ENCODE data around the gene PTPN21. TPM values are rescaled to one million over a fixed set of nuclear protein-coding genes. Genes with fewer than 3 reads are reported as not detected.

Gene PTPN21
- total and polyA plus RNA-seq, 2 of the 13 experiments (the other 11 are each of a cell fraction or from before 2014, with no cell fraction given): 2.0 to 3.7 TPM

DNA sequence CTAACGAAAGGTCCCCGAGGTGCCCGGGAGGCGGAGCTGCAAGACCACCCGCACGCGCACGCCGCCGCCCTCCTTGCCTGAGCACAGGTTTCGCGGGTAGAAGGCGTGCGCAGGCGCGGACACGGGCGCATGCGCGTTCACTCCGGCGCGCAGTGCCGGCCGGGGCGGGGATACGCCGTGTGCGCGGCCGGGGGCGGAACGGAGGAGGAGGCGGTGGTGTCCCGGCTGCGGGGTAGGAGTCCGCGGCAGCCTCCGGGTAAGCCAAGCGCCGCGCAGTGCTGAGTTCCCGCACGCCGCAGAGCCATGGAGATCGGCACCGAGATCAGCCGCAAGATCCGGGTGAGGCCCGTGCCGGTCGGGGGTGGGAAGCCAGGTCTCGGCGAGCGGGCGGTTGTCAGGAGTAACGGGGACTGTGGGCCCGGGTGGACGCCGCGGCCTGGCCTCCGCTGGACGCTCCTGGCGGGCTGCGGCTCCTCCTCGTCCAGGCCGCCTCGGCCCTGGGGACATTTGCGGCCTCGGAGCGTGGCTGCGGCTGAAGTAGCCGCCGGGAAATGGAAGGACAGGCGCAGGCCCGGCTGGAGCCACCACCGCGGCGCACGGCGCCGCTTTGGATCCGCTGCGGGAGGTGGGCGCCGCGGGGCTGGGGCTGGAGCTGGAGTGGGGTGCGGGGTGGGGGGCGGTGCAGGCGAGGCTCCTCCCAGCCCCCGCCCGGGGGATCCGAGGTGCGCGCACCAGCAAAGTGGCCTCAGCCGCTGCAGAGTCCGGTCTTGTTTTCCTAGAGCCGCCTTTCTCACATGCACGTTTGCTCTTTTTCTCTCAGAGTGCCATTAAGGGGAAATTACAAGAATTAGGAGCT lies 8.3 kb upstream of the PTPN21 start, which contains the start of gene ZC3H14 (continued):
- TF ChIP-seq ZUFSP (CRISPR knock-in tag; IDR thresholded peaks at IDR 0.05; ENCODE audit: borderline replicate concordance) (no peak), BCL6 (CRISPR knock-in tag; IDR thresholded peaks at IDR 0.05) (no peak), TCF7L2 (IDR thresholded peaks at IDR 0.05; ENCODE audit: low read depth, low read length) (no peak), ZNF292 (CRISPR knock-in tag; IDR thresholded peaks at IDR 0.05; ENCODE audit: borderline replicate concordance, low read depth) (no peak), ZNF7 (CRISPR knock-in tag; IDR thresholded peaks at IDR 0.05) (no peak), ZIK1 (CRISPR knock-in tag; IDR thresholded peaks at IDR 0.05; ENCODE audit: borderline replicate concordance, low read depth) (0 out of 2 replicates have a peak, but pooled peaks have one; percentile 57), ZNF234 (CRISPR knock-in tag; conservative IDR thresholded peaks at IDR 0.05) (peak; percentile 85; the same call in 1 of the 2 replicates), ESRRA (CRISPR knock-in tag; IDR thresholded peaks at IDR 0.05; ENCODE audit: low read depth) (peak; percentile 68), ZFP1 (CRISPR knock-in tag; IDR thresholded peaks at IDR 0.05) (no peak), ZFP36L2 (CRISPR knock-in tag; IDR thresholded peaks at IDR 0.05) (no peak), TRIM22 (IDR thresholded peaks at IDR 0.05) (no peak), ZFP41 (CRISPR knock-in tag; IDR thresholded peaks at IDR 0.05; ENCODE audit: borderline replicate concordance) (peak; percentile 53; the same call in 1 of the 2 replicates), ZNF431 (CRISPR knock-in tag; IDR thresholded peaks at IDR 0.05; ENCODE audit: borderline replicate concordance, low read depth) (0 out of 2 replicates have a peak, but pooled peaks have one; percentile 45), SP4 (CRISPR knock-in tag; IDR thresholded peaks at IDR 0.05) (peak; percentile 73), ZNF598 (CRISPR knock-in tag; IDR thresholded peaks at IDR 0.05; ENCODE audit: borderline replicate concordance) (peak; percentile 86; the same call in 1 of the 2 replicates), ZNF235 (CRISPR knock-in tag; IDR thresholded peaks at IDR 0.05; ENCODE audit: borderline replicate concordance) (peak; percentile 97; the same call in 1 of the 2 replicates), TCF7 (IDR thresholded peaks at IDR 0.05; ENCODE audit: low read depth) (no peak), MLX (CRISPR knock-in tag; IDR thresholded peaks at IDR 0.05) (no peak), MED8 (CRISPR knock-in tag; IDR thresholded peaks at IDR 0.05; ENCODE audit: insufficient replicate concordance) (peak; percentile 86), RCOR2 (CRISPR knock-in tag; IDR thresholded peaks at IDR 0.05) (no peak), TBX3 (IDR thresholded peaks at IDR 0.05; ENCODE audit: borderline replicate concordance) (no peak), SP5 (CRISPR knock-in tag; IDR thresholded peaks at IDR 0.05; ENCODE audit: borderline replicate concordance, low read depth) (peak; percentile 25; the same call in 1 of the 2 replicates), ZNF350 (CRISPR knock-in tag; IDR thresholded peaks at IDR 0.05; ENCODE audit: borderline replicate concordance, low read depth) (peak; percentile 68; the same call in 1 of the 2 replicates)
- TF ChIP-seq, protein P1, sequence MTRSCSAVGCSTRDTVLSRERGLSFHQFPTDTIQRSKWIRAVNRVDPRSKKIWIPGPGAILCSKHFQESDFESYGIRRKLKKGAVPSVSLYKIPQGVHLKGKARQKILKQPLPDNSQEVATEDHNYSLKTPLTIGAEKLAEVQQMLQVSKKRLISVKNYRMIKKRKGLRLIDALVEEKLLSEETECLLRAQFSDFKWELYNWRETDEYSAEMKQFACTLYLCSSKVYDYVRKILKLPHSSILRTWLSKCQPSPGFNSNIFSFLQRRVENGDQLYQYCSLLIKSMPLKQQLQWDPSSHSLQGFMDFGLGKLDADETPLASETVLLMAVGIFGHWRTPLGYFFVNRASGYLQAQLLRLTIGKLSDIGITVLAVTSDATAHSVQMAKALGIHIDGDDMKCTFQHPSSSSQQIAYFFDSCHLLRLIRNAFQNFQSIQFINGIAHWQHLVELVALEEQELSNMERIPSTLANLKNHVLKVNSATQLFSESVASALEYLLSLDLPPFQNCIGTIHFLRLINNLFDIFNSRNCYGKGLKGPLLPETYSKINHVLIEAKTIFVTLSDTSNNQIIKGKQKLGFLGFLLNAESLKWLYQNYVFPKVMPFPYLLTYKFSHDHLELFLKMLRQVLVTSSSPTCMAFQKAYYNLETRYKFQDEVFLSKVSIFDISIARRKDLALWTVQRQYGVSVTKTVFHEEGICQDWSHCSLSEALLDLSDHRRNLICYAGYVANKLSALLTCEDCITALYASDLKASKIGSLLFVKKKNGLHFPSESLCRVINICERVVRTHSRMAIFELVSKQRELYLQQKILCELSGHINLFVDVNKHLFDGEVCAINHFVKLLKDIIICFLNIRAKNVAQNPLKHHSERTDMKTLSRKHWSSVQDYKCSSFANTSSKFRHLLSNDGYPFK (CRISPR knock-in tag; IDR thresholded peaks at IDR 0.05; ENCODE audit: borderline replicate concordance): peak; percentile 84; the same call in 1 of the 2 replicates
